B cell (primary cell): ENCODE results near the gene CHAF1A. TPM values are rescaled to one million over a fixed set of nuclear protein-coding genes. Genes with fewer than 3 reads are reported as not detected.
A peak's percentile ranks its signal among the peaks of the same experiment; 100 is the strongest.

ENCODE experiments used
- ATAC-seq: fragments of 200-7000 bp; cut with Tn5 transposase; one replicate; pipeline ENCODE4 v1.10.0; 2021; ENCODE audit warnings: low read depth, mild to moderate bottlenecking, moderate number of reproducible peaks, moderate library complexity
- CTCF ChIA-PET: fragments of 350-600 bp; sonication (Branson Sonifier 250); formaldehyde crosslinking; loops from one replicate; lab custom pipeline; 2021; ENCODE audit warnings: antibody characterized with exemption, inconsistent platforms; lab: Charles Lee
- POLR2A ChIA-PET: fragments of 350-600 bp; sonication (Branson Sonifier 250); formaldehyde crosslinking; loops from one replicate; lab custom pipeline; 2021; ENCODE audit warnings: antibody characterized with exemption; lab: Charles Lee
- DNase-seq: peaks from one replicate; pipeline ENCODE4 v3.0.0; 2013
- H2AFZ ChIP-seq: 2 replicates; pipeline ENCODE4 v1.6.1; 2012; ENCODE audit warnings: mild to moderate bottlenecking, low read depth, low read length; ENCODE audit not compliant: insufficient read depth, poor library complexity, severe bottlenecking
- H3K27ac ChIP-seq, 2 donors: 1 replicate in 1 of 2; 2 replicates in 1 of 2; pipeline ENCODE4 v1.5.1; 2012 to 2013; ENCODE audit warnings: low read length in 2 of 2, mild to moderate bottlenecking in 2 of 2, moderate library complexity in 1 of 2
- H3K27me3 ChIP-seq, 4 experiments: fragments of 200-600 bp in 1 of 4; sonication (generic) in 1 of 4; replicated peaks in 1 of 4; 1 replicate in 2 of 4; 2 replicates in 2 of 4; pipeline versions ENCODE4 v1.6.1 to v1.7.0; 2013 to 2016; ENCODE audit warnings: low read length in 3 of 4, mild to moderate bottlenecking in 2 of 4, mixed read lengths in 1 of 4, moderate library complexity in 1 of 4; ENCODE audit not compliant: insufficient read depth in 4 of 4, control insufficient read depth in 3 of 4; ENCODE audit errors: control extremely low read depth in 1 of 4
- H3K36me3 ChIP-seq, 2 experiments: replicated peaks in 1 of 2; 1 replicate in 1 of 2; 2 replicates in 1 of 2; pipeline versions ENCODE4 v1.6.1 to v1.7.1; 2013; ENCODE audit warnings: low read length in 1 of 2; ENCODE audit not compliant: insufficient read depth in 2 of 2, control insufficient read depth in 1 of 2; ENCODE audit errors: control extremely low read depth in 1 of 2, extremely low read depth in 1 of 2
- H3K4me1 ChIP-seq, 2 donors: fragments of 200-600 bp in 1 of 2; sonication (generic) in 1 of 2; 1 replicate in 1 of 2; 2 replicates in 1 of 2; pipeline versions ENCODE4 v1.5.1 to v1.6.1; 2013 to 2017; ENCODE audit warnings: low read length in 2 of 2; ENCODE audit not compliant: control insufficient read depth in 2 of 2, insufficient read depth in 2 of 2
- H3K4me2 ChIP-seq: replicated peaks from 2 replicates; pipeline ENCODE3; 2012; ENCODE audit warnings: mild to moderate bottlenecking, low read depth, low read length; ENCODE audit not compliant: poor library complexity, severe bottlenecking
- H3K4me3 ChIP-seq, 5 experiments: fragments of 200-600 bp in 1 of 5; sonication (generic) in 1 of 5; 1 replicate in 3 of 5; 2 replicates in 2 of 5; pipeline versions ENCODE4 v1.5.1 to v1.7.0; 2011 to 2016; ENCODE audit warnings: low read length in 4 of 5, mild to moderate bottlenecking in 4 of 5, low read depth in 2 of 5, control low read depth in 1 of 5, moderate library complexity in 1 of 5; ENCODE audit not compliant: insufficient read depth in 1 of 5; ENCODE audit errors: control extremely low read depth in 1 of 5, extremely low read depth in 1 of 5
- H3K79me2 ChIP-seq: fragments of 200-600 bp; sonication (generic); one replicate; pipeline ENCODE4 v1.6.0; 2016; ENCODE audit warnings: low read length; ENCODE audit not compliant: control insufficient read depth, insufficient read depth
- H3K9ac ChIP-seq: fragments of 200-600 bp; sonication (generic); 2 replicates; pipeline ENCODE4 v1.6.1; 2017; ENCODE audit warnings: mild to moderate bottlenecking, low read length, moderate library complexity
- H3K9me3 ChIP-seq, 3 donors: one replicate each; pipeline versions ENCODE4 v1.6.1 to v1.7.1; 2013; ENCODE audit warnings: low read length in 2 of 3; ENCODE audit not compliant: control insufficient read depth in 2 of 3, insufficient read depth in 1 of 3; ENCODE audit errors: control extremely low read depth in 1 of 3
- H4K20me1 ChIP-seq: 2 replicates; pipeline ENCODE4 v1.6.0; 2012; ENCODE audit warnings: mild to moderate bottlenecking, low read length; ENCODE audit not compliant: insufficient read depth, control insufficient read depth, poor library complexity, severe bottlenecking
- H3K27ac Mint-ChIP-seq: one replicate; pipeline ENCODE4 v1.8.0; 2021; ENCODE audit warnings: mixed read lengths
- H3K27me3 Mint-ChIP-seq: one replicate; pipeline ENCODE4 v1.8.0; 2021; ENCODE audit warnings: mixed read lengths
- H3K4me1 Mint-ChIP-seq: one replicate; pipeline ENCODE4 v1.8.0; 2021; ENCODE audit warnings: mixed read lengths
- H3K4me3 Mint-ChIP-seq: one replicate; pipeline ENCODE4 v1.8.0; 2021; ENCODE audit warnings: mixed read lengths
- H3K9me3 Mint-ChIP-seq: one replicate; pipeline ENCODE4 v1.8.0; 2022; ENCODE audit warnings: mixed read lengths; ENCODE audit not compliant: insufficient read depth
- CTCF ChIP-seq: fragments of 200-600 bp; IDR thresholded peaks from one replicate; pipeline ENCODE4 v1.8.0; 2022; ENCODE audit warnings: antibody characterized with exemption, mild to moderate bottlenecking
- EZH2 ChIP-seq: IDR thresholded peaks from 2 replicates; pipeline ENCODE4 v1.6.1; 2012; ENCODE audit warnings: borderline replicate concordance, low read depth, mild to moderate bottlenecking, moderate library complexity, low read length; ENCODE audit not compliant: insufficient read depth, poor library complexity, severe bottlenecking
- WGBS: methylation state at CpG from one replicate; pipeline ENCODE4 v1.1.5; 2013; ENCODE audit warnings: missing lambda C conversion rate; ENCODE audit not compliant: insufficient coverage; 5-methylcytosine and 5-hydroxymethylcytosine counted together
- intact Hi-C: fragments of 100-400 bp; cut with micrococcal nuclease; formaldehyde crosslinking; loops from one replicate; pipeline ENCODE4 v1.10.0; 2022
- polyA plus RNA-seq: library from polyadenylated mRNA; depleted of rRNA; stranded (reverse); fragments of >200 nt; gene quantifications from 2 replicates; pipeline ENCODE4 v1.2.3, GENCODE V29; 2012
- total RNA-seq, 2 donors: library from RNA; stranded (reverse); fragments of 120-200 nt in 1 of 2; gene quantifications; 1 replicate in 1 of 2; 2 replicates in 1 of 2; pipeline versions ENCODE4 v1.2.3 to v1.2.4, GENCODE V29; 2013 to 2022

Gene CHAF1A
- total and polyA plus RNA-seq, 2 donors (not counting 1 experiment from before 2014, with no cell fraction given) = 15.1 to 19.7 TPM

- ATAC-seq (no peak), DNase-seq (no peak)
- Histone ChIP-seq H3K36me3 (peaks cover 0 to 36% of the 10 kb centered on the region in 2 experiments), H3K9me3 (no peaks in the 10 kb centered on the region), H3K27me3 (no peaks in the 10 kb centered on the region), H3K9ac (no peak overlapping the region), H3K4me2 (peak overlapping the region; percentile 48), H4K20me1 (no peaks in the 10 kb centered on the region), H3K27ac (peak overlapping the region in 1 of 2 donors; percentile 60), H3K4me1 (peaks cover 8 to 13% of the 10 kb centered on the region in 2 donors), H2AFZ (no peak overlapping the region), H3K4me3 (peak overlapping the region in 1 of 5 experiments; percentile 26), H3K79me2 (peaks cover 4% of the 10 kb centered on the region)
- ChIA-PET POLR2A (no interaction called here), CTCF (no interaction called here)
- TF ChIP-seq CTCF (no peak), EZH2 (no peak)
- Mint-ChIP-seq H3K4me1 (peaks cover 14% of the 10 kb centered on the region), H3K9me3 (no peaks in the 10 kb centered on the region), H3K27ac (no peak overlapping the region), H3K27me3 (no peaks in the 10 kb centered on the region), H3K4me3 (no peak overlapping the region)
- intact Hi-C loops = no loop called here
- 87% methylated on average over 8 of the region's 10 CpGs for WGBS
These were observed 40.3 kb downstream of the CHAF1A start for GRCh38 chr19:4442819-4443146.

DNA sequence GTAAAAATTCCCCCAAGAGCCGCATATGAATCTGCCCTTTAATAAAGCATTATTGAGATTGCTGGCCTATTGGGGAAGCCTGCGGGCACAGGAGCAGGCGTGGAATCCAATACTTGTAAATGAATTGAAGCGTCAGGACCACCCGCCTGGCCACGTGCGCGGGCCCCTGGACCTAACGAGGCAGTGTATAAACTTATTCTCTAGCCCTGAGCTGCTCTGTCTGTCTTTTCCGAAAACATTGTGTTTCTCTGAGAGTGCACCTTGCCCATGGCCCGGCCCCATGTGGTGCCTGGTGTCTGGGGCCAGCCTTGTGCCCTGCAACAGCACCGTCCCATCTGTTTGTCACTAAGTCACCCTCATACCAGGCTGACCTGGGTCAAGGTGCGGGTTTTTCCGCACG, 40.7 kb downstream of the CHAF1A start:
- H3K4me2 ChIP-seq = no peak overlapping the region
- Mint-ChIP-seq H3K4me1 (peaks cover 14% of the 10 kb centered on the region), H3K9me3 (no peaks in the 10 kb centered on the region), H3K27me3 (no peaks in the 10 kb centered on the region), H3K27ac (peak overlapping the region; percentile 46), H3K4me3 (no peak overlapping the region)
- H3K9me3 ChIP-seq = no peaks in the 10 kb centered on the region
- H3K27ac ChIP-seq = no peak overlapping the region
- ATAC-seq (no peak), DNase-seq (peak; percentile 11)
- no peaks in the 10 kb centered on the region for H4K20me1 ChIP-seq
- peaks cover 0 to 40% of the 10 kb centered on the region in 2 experiments for H3K36me3 ChIP-seq
- intact Hi-C loops = no loop called here
- H2AFZ ChIP-seq = no peak overlapping the region
- no peak for TF ChIP-seq EZH2
- no peak for TF ChIP-seq CTCF
- 93% methylated on average over 15 of the region's 15 CpGs for WGBS
- peaks cover 2% of the 10 kb centered on the region for H3K79me2 ChIP-seq
- no peak overlapping the region for H3K4me3 ChIP-seq
- POLR2A ChIA-PET = no interaction called here
- peaks cover 8 to 13% of the 10 kb centered on the region in 2 donors for H3K4me1 ChIP-seq
- H3K9ac ChIP-seq = no peak overlapping the region
- CTCF ChIA-PET = no interaction called here
- H3K27me3 ChIP-seq = no peaks in the 10 kb centered on the region
